Jurkat, Clone E6-1 (cell line): ENCODE results near the gene ZNF792.
A peak's percentile ranks its signal among the peaks of the same experiment; 100 is the strongest.
"Not testable (repeated sequence)": the region's sequence is repeated elsewhere in the genome, so short reads cannot be mapped to it uniquely, and the experiment has no call there.

Experiments
- DNase-seq: peaks from one replicate; pipeline ENCODE4 v3.0.0-alpha.2; 2011; ENCODE audit warnings: low read depth, low spot score
- H3K4me3 ChIP-seq: 2 replicates; pipeline ENCODE4 v1.5.1; 2011; ENCODE audit warnings: mild to moderate bottlenecking, low read length, control low read depth, moderate library complexity

The ZNF792 gene

GRCh38 chr19:34979819-34980640 lies 16.0 kb upstream of the ZNF792 start:
- H3K4me3 ChIP-seq, result no peak overlapping the region
- DNase-seq, result no peak

- no peak for DNase-seq
- H3K4me3 ChIP-seq, result no peak overlapping the region
Measured at GRCh38 chr19:34976611-34977010, 12.6 kb upstream of the ZNF792 start.

- no peak overlapping the region for H3K4me3 ChIP-seq
- no peak for DNase-seq
Measured at GRCh38 chr19:34975056-34975455, 11.0 kb upstream of the ZNF792 start.

GRCh38 chr19:34974646-34975045 lies 10.6 kb upstream of the ZNF792 start:
- no peak for DNase-seq
- H3K4me3 ChIP-seq, result no peak overlapping the region

GRCh38 chr19:34972163-34972705 lies 8.2 kb upstream of the ZNF792 start:
- DNase-seq, result no peak
- no peak overlapping the region for H3K4me3 ChIP-seq

GRCh38 chr19:34970185-34970780 lies 6.3 kb upstream of the ZNF792 start:
- DNase-seq, result peak; percentile 73
- H3K4me3 ChIP-seq, result not testable (repeated sequence)

- H3K4me3 ChIP-seq, result no peak overlapping the region
- DNase-seq, result no peak
Measured at GRCh38 chr19:34969721-34970120, 5.7 kb upstream of the ZNF792 start.

- no peak overlapping the region for H3K4me3 ChIP-seq
- DNase-seq, result no peak
Measured at GRCh38 chr19:34967551-34967950, 3.5 kb upstream of the ZNF792 start.

- DNase-seq, H3K4me3 ChIP-seq: not testable (repeated sequence)
Measured at GRCh38 chr19:34965505-34965904, 1.5 kb upstream of the ZNF792 start.

GRCh38 chr19:34964598-34964997 lies 569 bp upstream of the ZNF792 start:
- DNase-seq, result no peak
- H3K4me3 ChIP-seq, result no peak overlapping the region

GRCh38 chr19:34962687-34963572 lies 1.1 kb downstream of the ZNF792 start:
- no peak for DNase-seq
- H3K4me3 ChIP-seq, result peak overlapping the region; percentile 54

GRCh38 chr19:34961775-34962686 lies 2.0 kb downstream of the ZNF792 start:
- DNase-seq, result peak; percentile 90
- peak overlapping the region; percentile 54 for H3K4me3 ChIP-seq

- no peak overlapping the region for H3K4me3 ChIP-seq
- no peak for DNase-seq
Measured at GRCh38 chr19:34960940-34961679, 2.9 kb downstream of the ZNF792 start.

- no peak for DNase-seq
- no peak overlapping the region for H3K4me3 ChIP-seq
Measured at GRCh38 chr19:34960103-34960805, 3.8 kb downstream of the ZNF792 start.

- H3K4me3 ChIP-seq, result no peak overlapping the region
Measured at GRCh38 chr19:34959021-34959420, 5.0 kb downstream of the ZNF792 start.

GRCh38 chr19:34957830-34958751 lies 5.9 kb downstream of the ZNF792 start:
- H3K4me3 ChIP-seq, result no peak overlapping the region

More at GRCh38 chr19:34959021-34959420, 5.0 kb downstream of the ZNF792 start:
- DNase-seq, result no peak

More at GRCh38 chr19:34957830-34958751, 5.9 kb downstream of the ZNF792 start:
- no peak for DNase-seq
